PC-9 (cell line): Measurements from ENCODE around the gene MALRD1. TPM values are rescaled to one million over a fixed set of nuclear protein-coding genes. Genes with fewer than 3 reads are reported as not detected.

Source experiments
- BruUV-seq: library from RNA; stranded (reverse); fragments of 400-500 nt; replicated peaks from 2 replicates; lab custom pipeline; 2021; lab: Mats Ljungman, UMichigan
- CTCF ChIA-PET: fragments of 300-600 bp; sonication (Branson Sonifier 250); formaldehyde crosslinking; loops from one replicate; lab custom pipeline; 2022; ENCODE audit warnings: antibody characterized with exemption; lab: Charles Lee
- POLR2A ChIA-PET: fragments of 300-600 bp; sonication (Branson Sonifier 250); formaldehyde crosslinking; loops from one replicate; lab custom pipeline; 2022; ENCODE audit warnings: antibody characterized with exemption; ENCODE audit not compliant: unreplicated experiment; lab: Charles Lee
- DNase-seq, 2 experiments: peaks; one replicate each; pipeline versions ENCODE4 v3.0.0 to v3.0.0-alpha.2; 2015 to 2022; ENCODE audit warnings: mixed read lengths in 1 of 2
- H2AFZ ChIP-seq: fragments of 200-600 bp; sonication (generic); 2 replicates; pipeline ENCODE4 v1.8.1; 2017; ENCODE audit warnings: antibody characterized with exemption
- H3F3A ChIP-seq: fragments of 200-600 bp; sonication (generic); 2 replicates; pipeline ENCODE4 v1.8.1; 2017; ENCODE audit warnings: antibody characterized with exemption, mild to moderate bottlenecking, low read depth; ENCODE audit not compliant: insufficient read depth
- H3K27ac ChIP-seq: fragments of 200-600 bp; sonication (generic); 2 replicates; pipeline ENCODE4 v1.6.1; 2016; ENCODE audit warnings: mixed run types
- H3K27me3 ChIP-seq: fragments of 200-600 bp; sonication (generic); 2 replicates; pipeline ENCODE4 v1.6.1; 2016; ENCODE audit warnings: low read depth, mixed run types; ENCODE audit not compliant: insufficient read depth
- H3K36me3 ChIP-seq: fragments of 200-600 bp; sonication (generic); 2 replicates; pipeline ENCODE4 v1.6.1; 2016; ENCODE audit warnings: low read depth, mixed run types
- H3K4me1 ChIP-seq: fragments of 200-600 bp; sonication (generic); replicated peaks from 2 replicates; pipeline ENCODE4 v1.6.1; 2016; ENCODE audit warnings: mixed run types; ENCODE audit not compliant: insufficient read depth
- H3K4me2 ChIP-seq: fragments of 200-600 bp; sonication (generic); 2 replicates; pipeline ENCODE4 v1.6.1; 2017; ENCODE audit warnings: mixed run types
- H3K4me3 ChIP-seq: fragments of 200-600 bp; sonication (generic); 2 replicates; pipeline ENCODE4 v1.6.1; 2016; ENCODE audit warnings: mixed run types
- H3K79me2 ChIP-seq: fragments of 200-600 bp; sonication (generic); 2 replicates; pipeline ENCODE4 v1.6.1; 2017; ENCODE audit warnings: low read depth, mixed run types
- H3K9me2 ChIP-seq: fragments of 200-600 bp; sonication (generic); 2 replicates; pipeline ENCODE4 v1.8.1; 2017; ENCODE audit warnings: mild to moderate bottlenecking; ENCODE audit not compliant: insufficient read depth
- H3K9me3 ChIP-seq: fragments of 200-600 bp; sonication (generic); 2 replicates; pipeline ENCODE4 v1.8.1; 2016; ENCODE audit warnings: low read depth; ENCODE audit not compliant: insufficient read depth
- H4K20me1 ChIP-seq: fragments of 200-600 bp; sonication (generic); 2 replicates; pipeline ENCODE4 v1.8.1; 2017; ENCODE audit not compliant: insufficient read depth
- CTCF ChIP-seq: fragments of 200-600 bp; sonication (generic); conservative IDR thresholded peaks from 2 replicates; pipeline ENCODE4 v1.6.1; 2017; ENCODE audit warnings: mixed run types, antibody characterized with exemption, mild to moderate bottlenecking, moderate library complexity
- EZH2 ChIP-seq: fragments of 200-600 bp; sonication (generic); IDR thresholded peaks from 2 replicates; pipeline ENCODE4 v1.8.0; 2017; ENCODE audit warnings: antibody characterized with exemption, low read depth
- intact Hi-C: fragments of 100-400 bp; cut with micrococcal nuclease; formaldehyde crosslinking; loops from one replicate; pipeline ENCODE4 v1.10.0; 2022; ENCODE audit not compliant: unreplicated experiment
- total RNA-seq: library from RNA; stranded (reverse); gene quantifications from 2 replicates; pipeline ENCODE4 v1.2.3, GENCODE V29; 2021

The MALRD1 gene
- total RNA-seq, 1 experiment from 2014 or later: not detected

- no peaks in the 10 kb centered on the region for H3K79me2 ChIP-seq
- ChIA-PET POLR2A (no interaction called here), CTCF (no interaction called here)
- H2AFZ ChIP-seq: no peak overlapping the region
- TF ChIP-seq EZH2 (no peak), CTCF (no peak)
- no peaks in the 10 kb centered on the region for H3K9me2 ChIP-seq
- H4K20me1 ChIP-seq: no peaks in the 10 kb centered on the region
- no peaks in the 10 kb centered on the region for H3F3A ChIP-seq
- H3K27me3 ChIP-seq: no peaks in the 10 kb centered on the region
- no peak overlapping the region for H3K27ac ChIP-seq
- intact Hi-C loops: no loop called here
- no peak overlapping the region for H3K4me2 ChIP-seq
- no peaks in the 10 kb centered on the region for H3K9me3 ChIP-seq
- no peaks in the 10 kb centered on the region for H3K36me3 ChIP-seq
- no peaks in the 10 kb centered on the region for H3K4me1 ChIP-seq
- BruUV-seq: no TSS peak
- no peak overlapping the region for H3K4me3 ChIP-seq
- DNase-seq: no peak
Observed at GRCh38 chr10:19469521-19469920, 420.9 kb downstream of the MALRD1 start.

- DNase-seq: no peak
- no peaks in the 10 kb centered on the region for H3K27me3 ChIP-seq
- no peaks in the 10 kb centered on the region for H3K79me2 ChIP-seq
- no peak overlapping the region for H2AFZ ChIP-seq
- ChIA-PET CTCF (no interaction called here), POLR2A (no interaction called here)
- no peak overlapping the region for H3K4me3 ChIP-seq
- H3K4me1 ChIP-seq: no peaks in the 10 kb centered on the region
- no peaks in the 10 kb centered on the region for H4K20me1 ChIP-seq
- no peaks in the 10 kb centered on the region for H3K36me3 ChIP-seq
- no peaks in the 10 kb centered on the region for H3K9me2 ChIP-seq
- no peak overlapping the region for H3K4me2 ChIP-seq
- no TSS peak for BruUV-seq
- H3K9me3 ChIP-seq: no peaks in the 10 kb centered on the region
- intact Hi-C loops: no loop called here
- H3F3A ChIP-seq: no peaks in the 10 kb centered on the region
- no peak overlapping the region for H3K27ac ChIP-seq
- no peak for TF ChIP-seq EZH2
- TF ChIP-seq CTCF: no peak
Observed at GRCh38 chr10:19479854-19480253, 431.3 kb downstream of the MALRD1 start.

GRCh38 chr10:19480353-19480752 is 431.8 kb downstream of the MALRD1 start:
- no peaks in the 10 kb centered on the region for H3K27me3 ChIP-seq
- H3F3A ChIP-seq: no peaks in the 10 kb centered on the region
- TF ChIP-seq EZH2: no peak
- no peak for TF ChIP-seq CTCF
- H3K27ac ChIP-seq: no peak overlapping the region
- BruUV-seq: no TSS peak
- H3K4me2 ChIP-seq: no peak overlapping the region
- no peak overlapping the region for H3K4me3 ChIP-seq
- H3K9me3 ChIP-seq: no peaks in the 10 kb centered on the region
- H3K9me2 ChIP-seq: no peaks in the 10 kb centered on the region
- H4K20me1 ChIP-seq: no peaks in the 10 kb centered on the region
- intact Hi-C loops: no loop called here
- DNase-seq: no peak
- no peak overlapping the region for H2AFZ ChIP-seq
- no peaks in the 10 kb centered on the region for H3K4me1 ChIP-seq
- ChIA-PET CTCF (no interaction called here), POLR2A (no interaction called here)
- H3K36me3 ChIP-seq: no peaks in the 10 kb centered on the region
- no peaks in the 10 kb centered on the region for H3K79me2 ChIP-seq
